HG02943 (cell line): ENCODE measurements around the gene TLL2.

Experiments
- ATAC-seq: cut with Tn5 transposase; IDR thresholded peaks from one replicate; pipeline ENCODE4 v1.9.1; 2021; ENCODE audit warnings: mild to moderate bottlenecking, low read depth, moderate library complexity; ENCODE audit not compliant: unreplicated experiment

TLL2 gene

GRCh38 chr10:96402417-96403305, 111.1 kb downstream of the TLL2 start:
- no peak for ATAC-seq

- ATAC-seq: no peak
These were observed 112.7 kb downstream of the TLL2 start for GRCh38 chr10:96401036-96401435.

- ATAC-seq: no peak
These were observed 113.3 kb downstream of the TLL2 start for GRCh38 chr10:96400465-96400864.

GRCh38 chr10:96397902-96398301, 115.8 kb downstream of the TLL2 start:
- no peak for ATAC-seq

- no peak for ATAC-seq
These were observed 117.5 kb downstream of the TLL2 start for GRCh38 chr10:96395931-96396877.

GRCh38 chr10:96390460-96390864, 123.3 kb downstream of the TLL2 start:
- no peak for ATAC-seq

GRCh38 chr10:96389785-96390184, 123.9 kb downstream of the TLL2 start:
- ATAC-seq: no peak

- no peak for ATAC-seq
These were observed 126.1 kb downstream of the TLL2 start for GRCh38 chr10:96387601-96388000.

GRCh38 chr10:96387161-96387560, 126.6 kb downstream of the TLL2 start:
- ATAC-seq: no peak

GRCh38 chr10:96384506-96384905, 129.2 kb downstream of the TLL2 start:
- no peak for ATAC-seq

GRCh38 chr10:96380821-96381220, 132.9 kb downstream of the TLL2 start:
- ATAC-seq: no peak

- ATAC-seq: no peak
These were observed 134.0 kb downstream of the TLL2 start for GRCh38 chr10:96379758-96380157.

GRCh38 chr10:96378741-96379140, 135.0 kb downstream of the TLL2 start:
- no peak for ATAC-seq

- no peak for ATAC-seq
These were observed 135.9 kb downstream of the TLL2 start for GRCh38 chr10:96377816-96378294.

GRCh38 chr10:96376483-96376882, 137.2 kb downstream of the TLL2 start:
- no peak for ATAC-seq

- ATAC-seq: peak; percentile 75
These were observed 138.5 kb downstream of the TLL2 start for GRCh38 chr10:96374985-96375830.

GRCh38 chr10:96374639-96374984, 139.1 kb downstream of the TLL2 start:
- ATAC-seq: no peak

- ATAC-seq: no peak
These were observed 139.7 kb downstream of the TLL2 start for GRCh38 chr10:96374004-96374403.

GRCh38 chr10:96371356-96371755, 142.4 kb downstream of the TLL2 start:
- no peak for ATAC-seq

- no peak for ATAC-seq
These were observed 143.1 kb downstream of the TLL2 start for GRCh38 chr10:96370584-96371157.
